Endothelial cell of umbilical vein (primary cell): ENCODE measurements around the gene KIAA1755. TPM values are rescaled to one million over a fixed set of nuclear protein-coding genes. Genes with fewer than 3 reads are reported as not detected.

Source experiments
- BruUV-seq: library from RNA; stranded (reverse); fragments of 400-500 nt; replicated peaks from 2 replicates; lab custom pipeline; 2021; lab: Mats Ljungman, UMichigan
- CTCF ChIA-PET: fragments of 300-600, 350-600 bp; sonication (Branson Sonifier 250); formaldehyde crosslinking; loops from one replicate; lab custom pipeline; 2021; ENCODE audit warnings: antibody characterized with exemption, inconsistent platforms; lab: Charles Lee
- POLR2A ChIA-PET: fragments of 300-600, 350-600 bp; sonication (Branson Sonifier 250); formaldehyde crosslinking; loops from one replicate; lab custom pipeline; 2021; ENCODE audit warnings: antibody characterized with exemption, inconsistent platforms; lab: Charles Lee
- DNase-seq: peaks from one replicate; pipeline ENCODE4 v3.0.0-alpha.2; 2011; ENCODE audit warnings: low read depth, low spot score
- FAIRE-seq: peaks from 2 replicates; lab custom pipeline; 2011; peaks lifted over from hg19 to GRCh38; lab: Jason Lieb, UNC
- H2AFZ ChIP-seq: 2 replicates; pipeline ENCODE4 v1.6.0; 2012; ENCODE audit warnings: low read depth, low read length, control low read depth, inconsistent platforms
- H3K27ac ChIP-seq: 2 replicates; pipeline ENCODE4 v1.5.1; 2011; ENCODE audit warnings: low read depth, mild to moderate bottlenecking, control low read depth, low read length, moderate library complexity; ENCODE audit not compliant: insufficient read depth
- H3K27me3 ChIP-seq, 2 experiments: 2 replicates each; pipeline versions ENCODE4 v1.6.0 to v1.6.1; 2011; ENCODE audit warnings: low read length in 2 of 2, mixed read lengths in 1 of 2; ENCODE audit not compliant: control insufficient read depth in 2 of 2, insufficient read depth in 2 of 2
- H3K36me3 ChIP-seq, 2 experiments: 2 replicates in 1 of 2; 3 replicates in 1 of 2; pipeline ENCODE4 v1.5.1; 2011; ENCODE audit warnings: low read length in 2 of 2, mild to moderate bottlenecking in 1 of 2, moderate library complexity in 1 of 2; ENCODE audit not compliant: control insufficient read depth in 2 of 2, insufficient read depth in 2 of 2; ENCODE audit errors: extremely low read depth in 1 of 2
- H3K4me1 ChIP-seq: 3 replicates; pipeline ENCODE4 v1.5.1; 2011; ENCODE audit warnings: mild to moderate bottlenecking, low read length; ENCODE audit not compliant: control insufficient read depth, insufficient read depth; ENCODE audit errors: extremely low read depth
- H3K4me2 ChIP-seq: 2 replicates; pipeline ENCODE4 v1.6.1; 2011; ENCODE audit warnings: low read length, control low read depth, mixed read lengths; ENCODE audit not compliant: insufficient read depth
- H3K4me3 ChIP-seq, 3 experiments: fragments of 200-600 bp in 1 of 3; sonication (generic), shearing (Covaris generic) in 1 of 3; replicated peaks in 1 of 3; 2 replicates each; pipeline ENCODE4 v1.5.1; 2011 to 2016; ENCODE audit warnings: control low read depth in 3 of 3, low read length in 3 of 3, mild to moderate bottlenecking in 2 of 3, inconsistent platforms in 1 of 3, low read depth in 1 of 3, moderate library complexity in 1 of 3; ENCODE audit not compliant: insufficient read depth in 1 of 3
- H3K79me2 ChIP-seq: 2 replicates; pipeline ENCODE4 v1.6.0; 2012; ENCODE audit warnings: low read length, inconsistent platforms; ENCODE audit not compliant: control insufficient read depth, insufficient read depth
- H3K9ac ChIP-seq: replicated peaks from 2 replicates; pipeline ENCODE3; 2011; ENCODE audit warnings: low read length, control low read depth; ENCODE audit not compliant: insufficient read depth; ENCODE audit errors: extremely low read depth
- H3K9me1 ChIP-seq: replicated peaks from 3 replicates; pipeline ENCODE4 v1.6.0; 2011; ENCODE audit warnings: mild to moderate bottlenecking, low read length; ENCODE audit not compliant: control insufficient read depth, insufficient read depth; ENCODE audit errors: extremely low read depth
- H3K9me3 ChIP-seq: replicated peaks from 2 replicates; pipeline ENCODE4 v1.5.1; 2012; ENCODE audit warnings: low read length, inconsistent platforms; ENCODE audit not compliant: control insufficient read depth, insufficient read depth
- H4K20me1 ChIP-seq: replicated peaks from 2 replicates; pipeline ENCODE3; 2011; ENCODE audit warnings: mild to moderate bottlenecking, low read length; ENCODE audit not compliant: control insufficient read depth, insufficient read depth; ENCODE audit errors: extremely low read depth
- EZH2 ChIP-seq: IDR thresholded peaks from 2 replicates; pipeline ENCODE4 v1.6.1; 2012; ENCODE audit warnings: borderline replicate concordance, low read depth, mild to moderate bottlenecking, moderate library complexity, low read length, inconsistent platforms; ENCODE audit not compliant: severe bottlenecking
- FOS ChIP-seq: IDR thresholded peaks from 2 replicates; pipeline ENCODE4 v1.6.1; 2011; ENCODE audit warnings: mild to moderate bottlenecking, low read length, moderate library complexity, borderline replicate concordance; ENCODE audit not compliant: insufficient read depth
- GATA2 ChIP-seq: IDR thresholded peaks from 2 replicates; pipeline ENCODE4 v1.7.0; 2011; ENCODE audit warnings: low read depth, mild to moderate bottlenecking, moderate library complexity, mixed read lengths, low read length; ENCODE audit not compliant: insufficient read length, insufficient read depth
- JUN ChIP-seq: IDR thresholded peaks from 2 replicates; pipeline ENCODE4 v1.6.1; 2011; ENCODE audit warnings: borderline replicate concordance, low read depth; ENCODE audit not compliant: insufficient read length, insufficient read depth
- MAX ChIP-seq: IDR thresholded peaks from 2 replicates; pipeline ENCODE4 v1.6.1; 2011; ENCODE audit not compliant: insufficient read depth, insufficient read length
- dilution Hi-C: fragments of 300-500 bp; cut with MboI; formaldehyde crosslinking; loops from one replicate; pipeline ENCODE4 v1.15.0; 2019; ENCODE audit warnings: low sequenced_read_pairs; ENCODE audit not compliant: extremely low pct_ligation_motif_present
- intact Hi-C: fragments of 100-400 bp; cut with micrococcal nuclease; formaldehyde crosslinking; loops from one replicate; pipeline ENCODE4 v1.10.0; 2022
- polyA plus RNA-seq, 4 experiments: library from polyadenylated mRNA; depleted of rRNA in 3 of 4; stranded (reverse) in 3 of 4; unstranded in 1 of 4; fragments of >200 nt; gene quantifications; 2 replicates each; pipeline versions ENCODE4 v1.2.1 to v1.2.3, GENCODE V29; 2011 to 2012; ENCODE audit warnings: missing spikeins in 1 of 4
- total RNA-seq: library from RNA; stranded (reverse); gene quantifications from 2 replicates; pipeline ENCODE4 v1.2.3, GENCODE V29; 2021
- TF ChIP-seq, protein P1 (sequence below), 2 donors: IDR thresholded peaks; 1 replicate in 1 of 2; 2 replicates in 1 of 2; pipeline ENCODE4 v1.5.1; 2011; ENCODE audit warnings: low read length in 2 of 2, mild to moderate bottlenecking in 2 of 2, moderate library complexity in 2 of 2, control low read depth in 1 of 2, inconsistent platforms in 1 of 2, low read depth in 1 of 2; ENCODE audit not compliant: insufficient read depth in 1 of 2; ENCODE audit errors: extremely low read depth in 1 of 2

The KIAA1755 gene
- total and polyA plus RNA-seq, 2 donors (not counting 3 experiments of a cell fraction or from before 2014, with no cell fraction given): 0.36 to 0.51 TPM

- Histone ChIP-seq H3K9ac (no peak overlapping the region), H2AFZ (no peak overlapping the region), H3K9me3 (no peaks in the 10 kb centered on the region), H3K4me3 (no peak overlapping the region), H3K4me2 (no peak overlapping the region), H3K27me3 (no peaks in the 10 kb centered on the region), H3K79me2 (no peaks in the 10 kb centered on the region), H4K20me1 (no peaks in the 10 kb centered on the region), H3K27ac (no peak overlapping the region), H3K9me1 (no peaks in the 10 kb centered on the region), H3K4me1 (peaks cover 56% of the 10 kb centered on the region), H3K36me3 (no peaks in the 10 kb centered on the region)
- DNase-seq (no peak), FAIRE-seq (no peak)
- ChIA-PET CTCF (interaction anchor here (1.0 to 8.8 kb wide), 4 partner anchors 25 to 113 kb away, joined by 3 to 156 read pairs (median 5); no protein-coding TSS in a partner anchor), POLR2A (no interaction called here)
- TF ChIP-seq MAX: no peak
- TF ChIP-seq EZH2: no peak
- TF ChIP-seq, protein P1, sequence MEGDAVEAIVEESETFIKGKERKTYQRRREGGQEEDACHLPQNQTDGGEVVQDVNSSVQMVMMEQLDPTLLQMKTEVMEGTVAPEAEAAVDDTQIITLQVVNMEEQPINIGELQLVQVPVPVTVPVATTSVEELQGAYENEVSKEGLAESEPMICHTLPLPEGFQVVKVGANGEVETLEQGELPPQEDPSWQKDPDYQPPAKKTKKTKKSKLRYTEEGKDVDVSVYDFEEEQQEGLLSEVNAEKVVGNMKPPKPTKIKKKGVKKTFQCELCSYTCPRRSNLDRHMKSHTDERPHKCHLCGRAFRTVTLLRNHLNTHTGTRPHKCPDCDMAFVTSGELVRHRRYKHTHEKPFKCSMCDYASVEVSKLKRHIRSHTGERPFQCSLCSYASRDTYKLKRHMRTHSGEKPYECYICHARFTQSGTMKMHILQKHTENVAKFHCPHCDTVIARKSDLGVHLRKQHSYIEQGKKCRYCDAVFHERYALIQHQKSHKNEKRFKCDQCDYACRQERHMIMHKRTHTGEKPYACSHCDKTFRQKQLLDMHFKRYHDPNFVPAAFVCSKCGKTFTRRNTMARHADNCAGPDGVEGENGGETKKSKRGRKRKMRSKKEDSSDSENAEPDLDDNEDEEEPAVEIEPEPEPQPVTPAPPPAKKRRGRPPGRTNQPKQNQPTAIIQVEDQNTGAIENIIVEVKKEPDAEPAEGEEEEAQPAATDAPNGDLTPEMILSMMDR (IDR thresholded peaks at IDR 0.05; ENCODE audit: extremely low read depth in 1 of 2, insufficient read depth in 1 of 2, low read depth in 1 of 2, low read length in 2 of 2): no peak
- TF ChIP-seq JUN: no peak
- no peak for TF ChIP-seq FOS
- peak; percentile 16 for TF ChIP-seq GATA2
- intact Hi-C loops (no loop called here), dilution Hi-C loops (no loop called here)
- no TSS peak for BruUV-seq
Observed at GRCh38 chr20:38170826-38171674, 89.5 kb downstream of the KIAA1755 start.
